ENCODE measurements around the gene ZSCAN26. TPM values are rescaled to one million over a fixed set of nuclear protein-coding genes. Genes with fewer than 3 reads are reported as not detected.
"Not testable (repeated sequence)": the region's sequence is repeated elsewhere in the genome, so short reads cannot be mapped to it uniquely, and the experiment has no call there.

ZSCAN26 gene
- total and polyA plus RNA-seq, 8 donors, result 7.0 to 46.9 (median 12.9) TPM

GRCh38 chr6:28312939-28313338, 46.0 kb downstream of the ZSCAN26 start:
- Histone ChIP-seq H3K27me3 (no peaks in the 10 kb centered on the region), H3K9me3 (peaks cover 0 to 17% (median 3%) of the 10 kb centered on the region in 4 donors), H3K27ac (no peak overlapping the region), H3K36me3 (peaks cover 0 to 25% (median 5%) of the 10 kb centered on the region in 4 donors), H3K4me3 (no peak overlapping the region), H3K4me1 (no peaks in the 10 kb centered on the region)
- intact Hi-C loops (cut with DNase I; ENCODE audit: low total_unique reads), result no loop called here
- no peak for DNase-seq
- TF ChIP-seq EP300 (IDR thresholded peaks at IDR 0.05), result no peak
- WGBS, 5 donors, result 88 to 92% (median 91%) methylated on average over 9 to 23 of the region's 23 CpGs

DNA sequence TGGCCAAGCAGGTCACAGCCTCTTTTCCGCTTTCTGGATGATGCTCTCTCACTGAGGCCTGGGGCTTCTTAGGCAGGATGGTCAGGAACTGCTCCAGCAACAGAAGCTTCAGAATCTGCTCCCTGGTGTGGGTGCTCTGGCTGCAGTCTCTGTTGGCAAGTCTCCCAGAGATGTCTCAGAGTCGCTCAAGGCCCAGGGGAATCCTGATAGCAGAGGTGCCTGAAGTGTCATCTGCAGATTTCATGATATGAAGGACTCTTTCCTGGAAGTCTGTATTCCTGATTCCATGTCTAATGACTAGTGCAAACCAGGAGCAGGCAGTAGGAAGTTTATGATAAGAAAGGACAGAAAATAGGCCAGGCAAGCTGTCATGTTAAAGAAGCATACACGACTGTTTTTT, 48.7 kb downstream of the ZSCAN26 start:
- 76 to 86% (median 81%) methylated on average over 3 of the region's 3 CpGs for WGBS, 5 donors
- no peaks in the 10 kb centered on the region for H3K27me3 ChIP-seq
- no peaks in the 10 kb centered on the region for H3K4me1 ChIP-seq
- intact Hi-C loops (cut with DNase I; ENCODE audit: low total_unique reads), result no loop called here
- no peak for DNase-seq
- H3K4me3 ChIP-seq, result no peak overlapping the region
- TF ChIP-seq POLR2A (IDR thresholded peaks at IDR 0.05), result no peak
- TF ChIP-seq, protein P1, sequence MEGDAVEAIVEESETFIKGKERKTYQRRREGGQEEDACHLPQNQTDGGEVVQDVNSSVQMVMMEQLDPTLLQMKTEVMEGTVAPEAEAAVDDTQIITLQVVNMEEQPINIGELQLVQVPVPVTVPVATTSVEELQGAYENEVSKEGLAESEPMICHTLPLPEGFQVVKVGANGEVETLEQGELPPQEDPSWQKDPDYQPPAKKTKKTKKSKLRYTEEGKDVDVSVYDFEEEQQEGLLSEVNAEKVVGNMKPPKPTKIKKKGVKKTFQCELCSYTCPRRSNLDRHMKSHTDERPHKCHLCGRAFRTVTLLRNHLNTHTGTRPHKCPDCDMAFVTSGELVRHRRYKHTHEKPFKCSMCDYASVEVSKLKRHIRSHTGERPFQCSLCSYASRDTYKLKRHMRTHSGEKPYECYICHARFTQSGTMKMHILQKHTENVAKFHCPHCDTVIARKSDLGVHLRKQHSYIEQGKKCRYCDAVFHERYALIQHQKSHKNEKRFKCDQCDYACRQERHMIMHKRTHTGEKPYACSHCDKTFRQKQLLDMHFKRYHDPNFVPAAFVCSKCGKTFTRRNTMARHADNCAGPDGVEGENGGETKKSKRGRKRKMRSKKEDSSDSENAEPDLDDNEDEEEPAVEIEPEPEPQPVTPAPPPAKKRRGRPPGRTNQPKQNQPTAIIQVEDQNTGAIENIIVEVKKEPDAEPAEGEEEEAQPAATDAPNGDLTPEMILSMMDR (IDR thresholded peaks at IDR 0.05), result no peak
- no peak for TF ChIP-seq POLR2AphosphoS5 (IDR thresholded peaks at IDR 0.05)
- no peak for TF ChIP-seq EP300 (IDR thresholded peaks at IDR 0.05)
- peaks cover 0 to 21% (median 5%) of the 10 kb centered on the region in 4 donors for H3K36me3 ChIP-seq
- peaks cover 0 to 17% (median 2%) of the 10 kb centered on the region in 4 donors for H3K9me3 ChIP-seq
- no peak overlapping the region for H3K27ac ChIP-seq

DNA sequence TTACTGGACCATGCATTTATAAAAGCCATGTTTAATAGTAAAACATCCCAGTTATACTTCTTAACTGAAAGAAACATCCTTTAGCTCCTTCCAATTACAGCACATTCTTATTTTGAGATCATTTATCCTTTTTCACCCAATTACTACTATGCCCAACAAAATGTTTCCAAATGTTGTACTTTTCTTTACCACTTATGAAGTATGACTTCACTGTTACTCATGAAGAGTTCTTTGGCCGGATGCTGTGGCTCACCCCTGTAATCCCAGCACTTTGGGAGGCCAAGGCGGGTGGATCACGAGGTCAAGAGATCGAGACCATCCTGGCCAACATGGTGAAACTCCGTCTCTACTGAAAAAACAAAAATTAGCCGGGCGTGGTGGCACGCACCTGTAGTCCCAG, 50.9 kb downstream of the ZSCAN26 start:
- intact Hi-C loops (cut with DNase I; ENCODE audit: low total_unique reads); DNase-seq; H3K27ac ChIP-seq; H3K27me3 ChIP-seq; H3K4me1 ChIP-seq; H3K4me3 ChIP-seq: not testable (repeated sequence)
- WGBS, 5 donors, result 90 to 96% (median 94%) methylated on average over 8 of the region's 8 CpGs
- peaks cover 0 to 28% (median 4%) of the 10 kb centered on the region in 4 donors for H3K36me3 ChIP-seq
- H3K9me3 ChIP-seq, result peaks cover 0 to 11% (median 3%) of the 10 kb centered on the region in 4 donors

DNA sequence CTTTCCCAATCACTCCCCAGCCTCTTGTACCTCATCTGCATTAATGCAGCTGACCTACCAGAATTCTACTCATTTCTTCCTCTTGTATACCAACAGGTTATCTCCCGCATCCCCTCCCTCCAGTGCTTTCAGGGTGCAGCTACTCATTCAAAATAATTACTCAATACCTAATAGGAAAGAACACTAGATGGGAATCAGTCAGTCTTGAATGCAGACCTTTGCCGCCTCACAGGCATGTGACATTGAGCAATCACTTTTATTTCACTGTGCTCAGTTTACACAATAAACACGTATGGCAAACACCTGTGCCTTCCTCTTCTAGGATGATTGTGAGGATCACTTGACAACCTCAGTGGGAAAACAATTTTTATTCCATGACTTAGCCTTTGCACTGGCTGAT, 55.7 kb downstream of the ZSCAN26 start:
- no peak overlapping the region for H3K27ac ChIP-seq
- no peaks in the 10 kb centered on the region for H3K27me3 ChIP-seq
- WGBS, 5 donors, result 75 to 87% (median 81%) methylated on average over 3 of the region's 3 CpGs
- no peak for DNase-seq
- H3K9me3 ChIP-seq, result peaks cover 17 to 48% (median 29%) of the 10 kb centered on the region in 4 donors
- H3K36me3 ChIP-seq, result peaks cover 23 to 57% (median 39%) of the 10 kb centered on the region in 4 donors
- intact Hi-C loops (cut with DNase I; ENCODE audit: low total_unique reads), result no loop called here
- no peak overlapping the region for H3K4me3 ChIP-seq
- TF ChIP-seq POLR2AphosphoS5 (IDR thresholded peaks at IDR 0.05) (no peak), EP300 (IDR thresholded peaks at IDR 0.05) (no peak), POLR2A (IDR thresholded peaks at IDR 0.05) (no peak)
- TF ChIP-seq, protein P1 (IDR thresholded peaks at IDR 0.05), result no peak
- no peaks in the 10 kb centered on the region for H3K4me1 ChIP-seq

GRCh38 chr6:28323813-28324424, 57.0 kb downstream of the ZSCAN26 start:
- Histone ChIP-seq H3K9me3 (peaks cover 18 to 58% (median 37%) of the 10 kb centered on the region in 4 donors), H3K4me3 (no peak overlapping the region), H3K36me3 (peaks cover 23 to 69% (median 45%) of the 10 kb centered on the region in 4 donors), H3K27ac (no peak overlapping the region), H3K27me3 (no peaks in the 10 kb centered on the region), H3K4me1 (no peaks in the 10 kb centered on the region)
- intact Hi-C loops (cut with DNase I; ENCODE audit: low total_unique reads), result no loop called here
- no peak for DNase-seq
- TF ChIP-seq, protein P1 (IDR thresholded peaks at IDR 0.05), result no peak
- TF ChIP-seq POLR2AphosphoS5 (IDR thresholded peaks at IDR 0.05), result no peak
- no peak for TF ChIP-seq EP300 (IDR thresholded peaks at IDR 0.05)
- TF ChIP-seq POLR2A (IDR thresholded peaks at IDR 0.05), result no peak
- 80 to 86% (median 83%) methylated on average over 1 of the region's 1 CpG for WGBS, 5 donors

Measured in stomach (tissue), 9 donors.